Subcutaneous adipose tissue (tissue), 4 donors: ENCODE data around the gene C7orf25. TPM values are rescaled to one million over a fixed set of nuclear protein-coding genes. Genes with fewer than 3 reads are reported as not detected.

Source experiments
- total RNA-seq, 4 donors: library from RNA; depleted of rRNA; stranded (reverse); fragments of >200 nt; gene quantifications; one replicate each; pipeline ENCODE4 v1.1.0, GENCODE V29; 2016
- TF ChIP-seq, protein P1 (sequence below): fragments of 450-650 bp; IDR thresholded peaks from one replicate; pipeline ENCODE4 v1.5.1; 2016; ENCODE audit warnings: low read depth, mild to moderate bottlenecking, control low read depth, antibody characterized with exemption, moderate library complexity

The C7orf25 gene
- total RNA-seq, 4 donors from 2014 or later = 8.8 to 15.1 (median 12.1) TPM

DNA sequence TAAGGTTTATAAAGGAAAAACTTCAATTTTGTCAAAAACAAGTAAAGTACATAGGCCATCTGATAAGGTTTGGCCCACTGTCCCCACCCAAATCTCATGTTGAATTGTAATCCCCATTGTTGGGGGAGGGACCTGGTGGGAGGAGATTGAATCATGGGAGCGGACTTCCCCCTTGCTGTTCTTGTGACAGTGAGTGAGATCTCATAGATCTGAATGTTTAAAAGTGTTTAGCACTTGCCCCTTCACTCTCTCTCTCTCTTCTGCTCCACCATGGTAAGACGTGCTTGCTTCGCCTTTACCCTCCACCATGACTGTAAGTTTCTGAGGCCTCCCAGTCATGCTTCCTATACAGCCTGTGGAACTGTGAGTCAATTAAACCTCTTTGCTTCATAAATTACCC is 38.5 kb upstream of the C7orf25 start:
- TF ChIP-seq, protein P1, sequence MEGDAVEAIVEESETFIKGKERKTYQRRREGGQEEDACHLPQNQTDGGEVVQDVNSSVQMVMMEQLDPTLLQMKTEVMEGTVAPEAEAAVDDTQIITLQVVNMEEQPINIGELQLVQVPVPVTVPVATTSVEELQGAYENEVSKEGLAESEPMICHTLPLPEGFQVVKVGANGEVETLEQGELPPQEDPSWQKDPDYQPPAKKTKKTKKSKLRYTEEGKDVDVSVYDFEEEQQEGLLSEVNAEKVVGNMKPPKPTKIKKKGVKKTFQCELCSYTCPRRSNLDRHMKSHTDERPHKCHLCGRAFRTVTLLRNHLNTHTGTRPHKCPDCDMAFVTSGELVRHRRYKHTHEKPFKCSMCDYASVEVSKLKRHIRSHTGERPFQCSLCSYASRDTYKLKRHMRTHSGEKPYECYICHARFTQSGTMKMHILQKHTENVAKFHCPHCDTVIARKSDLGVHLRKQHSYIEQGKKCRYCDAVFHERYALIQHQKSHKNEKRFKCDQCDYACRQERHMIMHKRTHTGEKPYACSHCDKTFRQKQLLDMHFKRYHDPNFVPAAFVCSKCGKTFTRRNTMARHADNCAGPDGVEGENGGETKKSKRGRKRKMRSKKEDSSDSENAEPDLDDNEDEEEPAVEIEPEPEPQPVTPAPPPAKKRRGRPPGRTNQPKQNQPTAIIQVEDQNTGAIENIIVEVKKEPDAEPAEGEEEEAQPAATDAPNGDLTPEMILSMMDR = no peak

GRCh38 chr7:42947521-42947920 is 35.7 kb upstream of the C7orf25 start:
- TF ChIP-seq, protein P1 = no peak

DNA sequence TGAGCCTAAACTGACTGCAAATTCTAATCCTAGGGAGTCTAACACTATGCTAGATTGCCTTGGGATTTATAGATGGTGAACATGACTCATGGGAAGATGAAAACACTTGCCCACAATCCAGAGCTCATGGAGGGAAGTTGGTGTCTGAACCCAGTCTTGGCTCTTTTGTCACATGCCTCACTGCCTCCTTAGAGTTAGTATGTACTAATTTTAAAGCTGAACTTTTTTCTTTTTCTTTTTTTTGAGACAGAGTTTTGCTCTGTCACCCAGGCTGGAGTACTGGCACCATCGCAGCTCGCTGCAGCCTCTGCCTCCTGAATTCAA is 34.7 kb upstream of the C7orf25 start:
- TF ChIP-seq, protein P1 = no peak

- TF ChIP-seq, protein P1 = no peak
These were observed 34.2 kb upstream of the C7orf25 start for GRCh38 chr7:42945821-42946626.

DNA sequence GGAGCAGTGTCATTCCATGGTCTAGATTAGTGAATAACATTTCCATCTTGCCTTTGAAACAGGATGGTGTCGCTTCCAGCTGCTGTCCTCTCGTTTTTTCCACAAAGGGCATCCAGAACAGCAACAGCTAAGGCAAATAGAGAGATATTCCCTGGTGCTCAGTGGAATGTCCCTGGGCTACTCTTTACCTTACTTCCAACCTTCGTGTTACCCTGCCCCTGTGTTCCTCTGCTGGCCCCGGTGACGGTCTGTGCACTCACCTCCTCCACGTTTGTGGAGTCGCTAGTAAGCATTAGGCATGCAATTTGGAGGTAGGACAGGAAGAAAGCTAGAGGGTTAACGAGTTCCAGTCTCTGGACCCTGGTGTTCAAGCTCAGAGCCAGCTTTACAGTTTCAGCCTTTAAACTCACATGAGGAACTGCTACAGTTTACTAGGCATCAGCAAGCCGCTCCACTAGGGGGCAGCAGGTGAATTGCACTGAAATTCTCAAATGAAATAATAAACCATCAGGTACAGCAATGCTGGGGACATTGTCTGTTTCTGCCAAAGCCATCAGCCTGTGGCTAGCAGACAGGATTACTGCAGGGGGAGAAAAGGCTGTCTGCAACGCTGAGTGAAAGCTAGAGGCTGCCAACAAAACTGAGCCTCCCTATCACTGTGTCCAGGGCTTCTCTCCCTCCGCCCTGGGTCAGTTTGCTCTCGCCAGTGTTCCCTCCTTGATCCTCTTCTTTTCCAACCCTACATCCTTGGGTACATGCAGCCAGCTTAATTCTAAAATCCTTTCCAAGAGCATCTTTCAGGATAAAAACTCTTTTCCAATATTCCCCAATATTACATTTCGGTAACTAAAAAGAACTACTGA is 29.3 kb upstream of the C7orf25 start:
- TF ChIP-seq, protein P1 = no peak

- TF ChIP-seq, protein P1 = no peak
These were observed 27.8 kb upstream of the C7orf25 start for GRCh38 chr7:42939457-42940240.
